Activated CD4-positive, alpha-beta T cell treated with anti-CD3 and anti-CD28 coated beads, Interleukin-2, amount 50 U/mL, for 4 hours (primary cell): ENCODE data around the gene PLK5.
"Not testable (repeated sequence)": the region's sequence is repeated elsewhere in the genome, so short reads cannot be mapped to it uniquely, and the experiment has no call there.

Source experiments
- DNase-seq, 2 experiments: peaks; one replicate each; pipeline ENCODE4 v3.0.0-alpha.2; 2020

The PLK5 gene

GRCh38 chr19:1526066-1526778, 2.3 kb downstream of the PLK5 start:
- no peak for DNase-seq

GRCh38 chr19:1526979-1527649, 3.2 kb downstream of the PLK5 start:
- DNase-seq: no peak

GRCh38 chr19:1527650-1528309, 3.9 kb downstream of the PLK5 start:
- DNase-seq: no peak

- no peak for DNase-seq
Observed at GRCh38 chr19:1528596-1529429, 4.9 kb downstream of the PLK5 start.

- no peak for DNase-seq
Observed at GRCh38 chr19:1529430-1529816, 5.5 kb downstream of the PLK5 start.

GRCh38 chr19:1530856-1531255, 7.0 kb downstream of the PLK5 start:
- DNase-seq: not testable (repeated sequence)

- no peak for DNase-seq
Observed at GRCh38 chr19:1531587-1531986, 7.7 kb downstream of the PLK5 start.

GRCh38 chr19:1532003-1532402, 8.1 kb downstream of the PLK5 start:
- no peak for DNase-seq

GRCh38 chr19:1533510-1534150, 9.8 kb downstream of the PLK5 start:
- DNase-seq: no peak

GRCh38 chr19:1534972-1535371, 11.1 kb downstream of the PLK5 start:
- no peak for DNase-seq

- not testable (repeated sequence) for DNase-seq
Observed at GRCh38 chr19:1535699-1536098, 11.8 kb downstream of the PLK5 start.

GRCh38 chr19:1538978-1539377, 15.1 kb downstream of the PLK5 start:
- no peak for DNase-seq

- DNase-seq: not testable (repeated sequence)
Observed at GRCh38 chr19:1539749-1540148, 15.9 kb downstream of the PLK5 start.

GRCh38 chr19:1540365-1540925, 16.6 kb downstream of the PLK5 start:
- no peak for DNase-seq

- no peak for DNase-seq
Observed at GRCh38 chr19:1549332-1549945, 25.6 kb downstream of the PLK5 start.

GRCh38 chr19:1551068-1552040, 27.5 kb downstream of the PLK5 start:
- DNase-seq: no peak

- DNase-seq: no peak
Observed at GRCh38 chr19:1553415-1553814, 29.5 kb downstream of the PLK5 start.

- DNase-seq: no peak
Observed at GRCh38 chr19:1554968-1555367, 31.1 kb downstream of the PLK5 start.

- no peak for DNase-seq
Observed at GRCh38 chr19:1555487-1556389, 31.9 kb downstream of the PLK5 start.
